ENCODE results near the gene SMIM31.

DNA sequence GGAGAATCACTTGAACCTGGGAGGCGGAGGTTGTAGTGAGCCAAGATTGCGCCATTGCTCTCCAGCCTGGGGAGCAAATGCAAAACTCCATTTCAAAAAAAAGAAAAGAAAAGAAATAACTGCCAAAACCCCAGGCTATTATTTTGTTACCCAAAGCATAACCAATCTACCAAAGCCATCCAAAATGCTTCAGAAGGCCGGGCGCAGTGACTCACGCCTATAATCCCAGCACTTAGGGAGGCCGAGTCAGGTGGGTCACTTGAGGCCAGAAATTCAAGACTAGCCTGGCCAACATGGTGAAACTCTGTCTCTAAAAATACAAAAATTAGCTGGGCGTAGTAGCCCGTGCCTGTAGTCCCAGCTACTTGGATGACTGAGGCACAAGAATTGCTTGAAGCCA, 49.8 kb downstream of the SMIM31 start:
- no peak for TF ChIP-seq POLR2A (IDR thresholded peaks at IDR 0.05)
- TF ChIP-seq, protein P1, sequence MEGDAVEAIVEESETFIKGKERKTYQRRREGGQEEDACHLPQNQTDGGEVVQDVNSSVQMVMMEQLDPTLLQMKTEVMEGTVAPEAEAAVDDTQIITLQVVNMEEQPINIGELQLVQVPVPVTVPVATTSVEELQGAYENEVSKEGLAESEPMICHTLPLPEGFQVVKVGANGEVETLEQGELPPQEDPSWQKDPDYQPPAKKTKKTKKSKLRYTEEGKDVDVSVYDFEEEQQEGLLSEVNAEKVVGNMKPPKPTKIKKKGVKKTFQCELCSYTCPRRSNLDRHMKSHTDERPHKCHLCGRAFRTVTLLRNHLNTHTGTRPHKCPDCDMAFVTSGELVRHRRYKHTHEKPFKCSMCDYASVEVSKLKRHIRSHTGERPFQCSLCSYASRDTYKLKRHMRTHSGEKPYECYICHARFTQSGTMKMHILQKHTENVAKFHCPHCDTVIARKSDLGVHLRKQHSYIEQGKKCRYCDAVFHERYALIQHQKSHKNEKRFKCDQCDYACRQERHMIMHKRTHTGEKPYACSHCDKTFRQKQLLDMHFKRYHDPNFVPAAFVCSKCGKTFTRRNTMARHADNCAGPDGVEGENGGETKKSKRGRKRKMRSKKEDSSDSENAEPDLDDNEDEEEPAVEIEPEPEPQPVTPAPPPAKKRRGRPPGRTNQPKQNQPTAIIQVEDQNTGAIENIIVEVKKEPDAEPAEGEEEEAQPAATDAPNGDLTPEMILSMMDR (IDR thresholded peaks at IDR 0.05), result no peak
- TF ChIP-seq EP300 (IDR thresholded peaks at IDR 0.05), result no peak
